Smooth muscle cell (in vitro differentiated cells): Measurements from ENCODE around the gene DNAL4. TPM values are rescaled to one million over a fixed set of nuclear protein-coding genes. Genes with fewer than 3 reads are reported as not detected.

Experiments used
- DNase-seq: peaks from one replicate; lab custom pipeline; 2025; ENCODE audit not compliant: unreplicated experiment; lab: John Stamatoyannopoulos, UW
- H2AFZ ChIP-seq: fragments of 200-600 bp; sonication (generic); 2 replicates; pipeline ENCODE4 v1.6.0; 2016; ENCODE audit warnings: antibody characterized with exemption, low read depth, mild to moderate bottlenecking
- H3F3A ChIP-seq: fragments of 200-600 bp; sonication (generic); 2 replicates; pipeline ENCODE4 v1.6.0; 2017; ENCODE audit warnings: antibody characterized with exemption, low read depth
- H3K27ac ChIP-seq: fragments of 200-600 bp; sonication (generic); 2 replicates; pipeline ENCODE4 v1.5.1; 2016; ENCODE audit warnings: low read depth, mild to moderate bottlenecking
- H3K27me3 ChIP-seq: fragments of 200-600 bp; sonication (generic); 2 replicates; pipeline ENCODE4 v1.6.1; 2016; ENCODE audit warnings: low read depth, mild to moderate bottlenecking
- H3K36me3 ChIP-seq: fragments of 200-600 bp; sonication (generic); 2 replicates; pipeline ENCODE4 v1.5.1; 2016; ENCODE audit warnings: low read depth
- H3K4me1 ChIP-seq: fragments of 200-600 bp; sonication (generic); 2 replicates; pipeline ENCODE4 v1.5.1; 2016; ENCODE audit warnings: low read depth
- H3K4me2 ChIP-seq: fragments of 200-600 bp; sonication (generic); 2 replicates; pipeline ENCODE4 v1.6.0; 2016; ENCODE audit warnings: mild to moderate bottlenecking
- H3K4me3 ChIP-seq: fragments of 200-600 bp; sonication (generic); 2 replicates; pipeline ENCODE4 v1.5.1; 2016; ENCODE audit warnings: mild to moderate bottlenecking
- H3K79me2 ChIP-seq: fragments of 200-600 bp; sonication (generic); 2 replicates; pipeline ENCODE4 v1.6.0; 2016; ENCODE audit warnings: low read depth, mild to moderate bottlenecking
- H3K9ac ChIP-seq: fragments of 200-600 bp; sonication (generic); 2 replicates; pipeline ENCODE4 v1.6.0; 2016; ENCODE audit warnings: low read depth
- H3K9me3 ChIP-seq: fragments of 200-600 bp; sonication (generic); replicated peaks from 2 replicates; pipeline ENCODE4 v1.5.1; 2016; ENCODE audit warnings: low read depth
- H4K20me1 ChIP-seq: fragments of 200-600 bp; sonication (generic); 2 replicates; pipeline ENCODE4 v1.6.0; 2016; ENCODE audit warnings: low read depth
- CTCF ChIP-seq: fragments of 200-600 bp; sonication (generic); IDR thresholded peaks from 2 replicates; pipeline ENCODE4 v1.5.1; 2017; ENCODE audit warnings: borderline replicate concordance, mild to moderate bottlenecking, antibody characterized with exemption; ENCODE audit not compliant: insufficient read depth, poor library complexity, severe bottlenecking
- WGBS: methylation state at CpG from one replicate; pipeline ENCODE4 v1.1.7; 2016; ENCODE audit warnings: low lambda C conversion rate; 5-methylcytosine and 5-hydroxymethylcytosine counted together
- polyA plus RNA-seq: library from polyadenylated mRNA; unstranded; fragments of >200 nt; fragmentation: Nextera tagmentation; extraction: Ambion mirVana; gene quantifications from 2 replicates; pipeline ENCODE4 v1.2.1, GENCODE V29; 2016
- total RNA-seq: library from RNA; depleted of rRNA; stranded (reverse); fragments of >200 nt; gene quantifications from 2 replicates; pipeline ENCODE4 v1.2.3, GENCODE V29; 2014

DNAL4 gene
- total and polyA plus RNA-seq, 2 experiments from 2014 or later: 13.5 to 29.7 TPM

GRCh38 chr22:38773363-38773946 is 20.5 kb downstream of the DNAL4 start:
- no peak overlapping the region for H2AFZ ChIP-seq
- no peak overlapping the region for H3K9ac ChIP-seq
- H3K79me2 ChIP-seq: no peaks in the 10 kb centered on the region
- TF ChIP-seq CTCF: no peak
- no peak overlapping the region for H3K4me3 ChIP-seq
- H3K36me3 ChIP-seq: no peaks in the 10 kb centered on the region
- no peak overlapping the region for H3K4me2 ChIP-seq
- no peaks in the 10 kb centered on the region for H4K20me1 ChIP-seq
- H3K27ac ChIP-seq: no peak overlapping the region
- H3F3A ChIP-seq: no peaks in the 10 kb centered on the region
- H3K9me3 ChIP-seq: no peaks in the 10 kb centered on the region
- 99% methylated on average over 4 of the region's 4 CpGs for WGBS
- H3K27me3 ChIP-seq: no peaks in the 10 kb centered on the region
- DNase-seq: no peak
- H3K4me1 ChIP-seq: no peaks in the 10 kb centered on the region

- Histone ChIP-seq H3K4me3 (no peak overlapping the region), H3K27ac (no peak overlapping the region), H2AFZ (no peak overlapping the region), H3K4me2 (no peak overlapping the region), H3K9me3 (no peaks in the 10 kb centered on the region), H3K79me2 (no peaks in the 10 kb centered on the region), H3K27me3 (no peaks in the 10 kb centered on the region), H3K4me1 (no peaks in the 10 kb centered on the region), H4K20me1 (no peaks in the 10 kb centered on the region), H3F3A (no peaks in the 10 kb centered on the region), H3K9ac (no peak overlapping the region), H3K36me3 (no peaks in the 10 kb centered on the region)
- no peak for DNase-seq
- no peak for TF ChIP-seq CTCF
- WGBS: 95% methylated on average over 8 of the region's 8 CpGs
Measured at GRCh38 chr22:38772623-38772873, 21.4 kb downstream of the DNAL4 start.

- H3K79me2 ChIP-seq: no peaks in the 10 kb centered on the region
- H3K4me3 ChIP-seq: no peak overlapping the region
- H2AFZ ChIP-seq: no peak overlapping the region
- WGBS: 94% methylated on average over 16 of the region's 16 CpGs
- no peak for DNase-seq
- no peaks in the 10 kb centered on the region for H3K9me3 ChIP-seq
- H3K27ac ChIP-seq: no peak overlapping the region
- no peaks in the 10 kb centered on the region for H3K4me1 ChIP-seq
- no peaks in the 10 kb centered on the region for H3K27me3 ChIP-seq
- H3K9ac ChIP-seq: no peak overlapping the region
- H4K20me1 ChIP-seq: no peaks in the 10 kb centered on the region
- H3F3A ChIP-seq: no peaks in the 10 kb centered on the region
- no peaks in the 10 kb centered on the region for H3K36me3 ChIP-seq
- no peak overlapping the region for H3K4me2 ChIP-seq
- TF ChIP-seq CTCF: no peak
Measured at GRCh38 chr22:38770257-38770949, 23.5 kb downstream of the DNAL4 start.

- Histone ChIP-seq H3K27me3 (no peaks in the 10 kb centered on the region), H3K79me2 (no peaks in the 10 kb centered on the region), H4K20me1 (no peaks in the 10 kb centered on the region), H3K4me2 (no peak overlapping the region), H2AFZ (no peak overlapping the region), H3K9ac (no peak overlapping the region), H3K27ac (no peak overlapping the region), H3K4me1 (no peaks in the 10 kb centered on the region), H3K36me3 (no peaks in the 10 kb centered on the region), H3K4me3 (no peak overlapping the region), H3K9me3 (no peaks in the 10 kb centered on the region), H3F3A (peaks cover 5% of the 10 kb centered on the region)
- DNase-seq: no peak
- 93% methylated on average over 11 of the region's 11 CpGs for WGBS
- TF ChIP-seq CTCF: no peak
Measured at GRCh38 chr22:38768036-38768435, 25.9 kb downstream of the DNAL4 start.
